A549 (cell line): ENCODE measurements around the gene HS6ST3. TPM values are rescaled to one million over a fixed set of nuclear protein-coding genes. Genes with fewer than 3 reads are reported as not detected.

ENCODE experiments used
- ATAC-seq, 2 experiments: fragments of 200-7000 bp in 1 of 2; fragments of >200 bp in 1 of 2; cut with Nextera tagmentation in 1 of 2; cut with Tn5 transposase in 1 of 2; 3 replicates each; pipeline versions ENCODE4 v1.8.0 to v1.9.1; 2018 to 2020; ENCODE audit warnings: mild to moderate bottlenecking in 1 of 2, moderate library complexity in 1 of 2
- CTCF ChIA-PET: fragments of 300-600 bp; sonication (Branson Sonifier 250); formaldehyde crosslinking; extraction: SDS; loops from one replicate; lab custom pipeline; 2021; ENCODE audit warnings: antibody characterized with exemption, inconsistent platforms; lab: Yijun Ruan, JAX
- POLR2A ChIA-PET: fragments of 350-600 bp; formaldehyde crosslinking; extraction: SDS; loops from one replicate; lab custom pipeline; 2021; ENCODE audit warnings: antibody characterized with exemption, inconsistent platforms; lab: Yijun Ruan, JAX
- DNase-seq, 2 experiments: peaks; one replicate each; pipeline versions ENCODE4 v3.0.0 to v3.0.0-alpha.2; 2011 to 2016; ENCODE audit warnings: low read depth in 1 of 2, low spot score in 1 of 2
- FAIRE-seq: peaks from 2 replicates; lab custom pipeline; 2011; peaks lifted over from hg19 to GRCh38; lab: Jason Lieb, UNC
- H3K27ac ChIP-seq, 2 experiments: fragments of >200 bp; sonication (Bioruptor Twin); formaldehyde crosslinking; 3 replicates each; pipeline ENCODE4 v1.5.1; 2016 to 2017
- H3K4me1 ChIP-seq: fragments of >200 bp; sonication (Bioruptor Twin); formaldehyde crosslinking; 3 replicates; pipeline ENCODE4 v1.6.1; 2016
- H3K4me2 ChIP-seq: fragments of >200 bp; sonication (Bioruptor Twin); formaldehyde crosslinking; 3 replicates; pipeline ENCODE4 v1.6.1; 2016
- H3K4me3 ChIP-seq: fragments of >200 bp; sonication (Bioruptor Twin); formaldehyde crosslinking; 3 replicates; pipeline ENCODE4 v1.5.1; 2016
- H3K9me3 ChIP-seq: fragments of >200 bp; sonication (Bioruptor Twin); formaldehyde crosslinking; 3 replicates; pipeline ENCODE4 v1.6.1; 2016
- CBX2 ChIP-seq: fragments of 200-600 bp; sonication (generic); IDR thresholded peaks from 2 replicates; pipeline ENCODE4 v1.6.1; 2016; ENCODE audit warnings: low read depth, mild to moderate bottlenecking, borderline replicate concordance
- FOXS1 ChIP-seq: fragments of 250-450 bp; sonication (Bioruptor Pico); IDR thresholded peaks from 2 replicates; pipeline ENCODE4 v1.5.0; 2020; ENCODE audit warnings: mild to moderate bottlenecking, moderate library complexity
- HOXA7 ChIP-seq: fragments of 250-450 bp; sonication (Bioruptor Pico); IDR thresholded peaks from 2 replicates; pipeline ENCODE4 v1.5.0; 2020; ENCODE audit warnings: mild to moderate bottlenecking, moderate library complexity
- HOXB13 ChIP-seq: fragments of 250-450 bp; sonication (Bioruptor Pico); IDR thresholded peaks from 2 replicates; pipeline ENCODE4 v1.5.0; 2020; ENCODE audit warnings: low read depth, mild to moderate bottlenecking, moderate library complexity
- JUN ChIP-seq, 2 experiments: fragments of >200 bp; sonication (Bioruptor Twin); formaldehyde crosslinking; IDR thresholded peaks; 2 replicates in 1 of 2; 3 replicates in 1 of 2; pipeline ENCODE4 v1.6.1; 2016 to 2017
- KDM1A ChIP-seq: fragments of 200-600 bp; sonication (generic); IDR thresholded peaks from 2 replicates; pipeline ENCODE4 v1.6.1; 2016; ENCODE audit warnings: low read depth, mild to moderate bottlenecking
- KDM5A ChIP-seq: fragments of 200-600 bp; sonication (generic); IDR thresholded peaks from 2 replicates; pipeline ENCODE4 v1.6.1; 2016; ENCODE audit warnings: antibody characterized with exemption, mild to moderate bottlenecking
- MYC ChIP-seq: IDR thresholded peaks from 2 replicates; pipeline ENCODE4 v1.6.1; 2012; ENCODE audit warnings: mild to moderate bottlenecking, inconsistent platforms, low read length, improper control_type of control experiment, borderline replicate concordance
- NPAS2 ChIP-seq: fragments of 250-450 bp; sonication (Bioruptor Pico); IDR thresholded peaks from 2 replicates; pipeline ENCODE4 v1.8.0; 2022; ENCODE audit warnings: mild to moderate bottlenecking, moderate library complexity, borderline replicate concordance
- POLR2A ChIP-seq: IDR thresholded peaks from 2 replicates; pipeline ENCODE4 v1.6.1; 2012; ENCODE audit warnings: mild to moderate bottlenecking, low read length
- RARB ChIP-seq: fragments of 250-450 bp; sonication (Bioruptor Pico); IDR thresholded peaks from 2 replicates; pipeline ENCODE4 v1.8.0; 2021; ENCODE audit warnings: mild to moderate bottlenecking, moderate library complexity
- RFX5 ChIP-seq: fragments of 450-650 bp; IDR thresholded peaks from 2 replicates; pipeline ENCODE4 v1.7.1; 2014; ENCODE audit warnings: antibody characterized with exemption, mild to moderate bottlenecking, moderate library complexity
- RNF2 ChIP-seq: fragments of 200-600 bp; sonication (generic); IDR thresholded peaks from 2 replicates; pipeline ENCODE4 v1.6.1; 2016; ENCODE audit warnings: low read depth, mild to moderate bottlenecking, antibody characterized with exemption, moderate library complexity, borderline replicate concordance
- SMC3 ChIP-seq: fragments of >200 bp; sonication (Bioruptor Twin); formaldehyde crosslinking; IDR thresholded peaks from 3 replicates; pipeline ENCODE4 v1.6.1; 2018; ENCODE audit warnings: inconsistent platforms
- SREBF2 ChIP-seq: fragments of 450-650 bp; IDR thresholded peaks from 2 replicates; pipeline ENCODE4 v1.6.1; 2014; ENCODE audit warnings: mild to moderate bottlenecking, moderate library complexity
- TP53 ChIP-seq: fragments of 250-450 bp; sonication (Bioruptor Pico); IDR thresholded peaks from 2 replicates; pipeline ENCODE4 v1.5.0; 2021; ENCODE audit warnings: mild to moderate bottlenecking, moderate library complexity
- WGBS: methylation state at CpG from one replicate; pipeline ENCODE4 v1.1.6; 2017; ENCODE audit errors: missing lambda C conversion rate; 5-methylcytosine and 5-hydroxymethylcytosine counted together
- polyA plus RNA-seq, 4 experiments: library from polyadenylated mRNA; depleted of rRNA in 3 of 4; stranded (reverse); fragments of >200 nt; fragmentation: RNase III in 1 of 4; extraction: RNeasy Plus Mini Kit Qiagen cat#74134 plus additional on column Dnase treatment in 1 of 4; gene quantifications; 2 replicates in 3 of 4; 3 replicates in 1 of 4; pipeline ENCODE4 v1.2.3, GENCODE V29; 2011 to 2017
- TF ChIP-seq, protein P1 (sequence below): fragments of 250-450 bp; sonication (Bioruptor Pico); IDR thresholded peaks from 2 replicates; pipeline ENCODE4 v1.5.0; 2020; ENCODE audit warnings: low read depth, mild to moderate bottlenecking, moderate library complexity
- TF ChIP-seq, protein P2 (sequence below): fragments of >200 bp; sonication (Bioruptor Twin); formaldehyde crosslinking; IDR thresholded peaks from 3 replicates; pipeline ENCODE4 v1.6.1; 2016

Gene HS6ST3
- polyA plus RNA-seq, 2 of the 4 experiments (the other 2 are of a cell fraction), result not detected

DNA sequence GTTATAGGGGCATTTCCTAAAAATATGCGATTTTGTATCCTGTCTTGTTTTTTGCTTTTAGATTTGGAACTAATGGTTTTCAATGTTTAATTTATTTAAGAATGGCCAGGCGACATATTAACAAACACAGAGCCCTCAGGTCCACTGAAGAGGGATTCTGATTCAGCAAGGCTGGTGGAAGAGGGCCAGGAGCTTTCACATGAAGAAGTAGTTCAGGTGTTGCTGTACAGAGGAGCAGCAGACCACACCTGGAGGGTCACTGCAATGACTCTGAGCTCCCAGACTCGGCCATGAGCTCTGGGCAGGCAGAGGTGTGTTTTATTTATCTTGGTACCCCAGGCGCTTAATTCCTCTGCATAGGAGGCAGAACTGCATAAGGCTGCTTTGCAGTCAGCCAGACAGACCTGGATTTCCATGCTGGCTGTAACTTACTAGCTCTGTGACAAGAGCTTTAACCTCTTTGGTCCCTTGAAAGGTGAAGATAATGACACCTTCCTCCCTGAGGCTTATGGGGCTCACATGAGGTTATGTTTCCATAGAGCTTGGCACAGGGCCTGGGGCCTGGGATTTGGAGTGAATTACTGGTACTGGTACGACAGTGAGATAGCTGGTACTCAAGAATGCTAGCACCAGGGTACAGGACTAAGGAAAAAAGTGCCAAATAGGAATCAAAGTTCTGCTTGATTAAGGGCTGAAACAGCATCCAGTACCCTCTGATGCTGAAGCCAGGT is 719.6 kb downstream of the HS6ST3 start:
- H3K9me3 ChIP-seq, result no peaks in the 10 kb centered on the region
- no peak for FAIRE-seq
- TF ChIP-seq RFX5, result no peak
- TF ChIP-seq, protein P1, sequence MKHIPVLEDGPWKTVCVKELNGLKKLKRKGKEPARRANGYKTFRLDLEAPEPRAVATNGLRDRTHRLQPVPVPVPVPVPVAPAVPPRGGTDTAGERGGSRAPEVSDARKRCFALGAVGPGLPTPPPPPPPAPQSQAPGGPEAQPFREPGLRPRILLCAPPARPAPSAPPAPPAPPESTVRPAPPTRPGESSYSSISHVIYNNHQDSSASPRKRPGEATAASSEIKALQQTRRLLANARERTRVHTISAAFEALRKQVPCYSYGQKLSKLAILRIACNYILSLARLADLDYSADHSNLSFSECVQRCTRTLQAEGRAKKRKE (CRISPR knock-in tag), result no peak
- no peak for TF ChIP-seq MYC
- TF ChIP-seq, protein P2, sequence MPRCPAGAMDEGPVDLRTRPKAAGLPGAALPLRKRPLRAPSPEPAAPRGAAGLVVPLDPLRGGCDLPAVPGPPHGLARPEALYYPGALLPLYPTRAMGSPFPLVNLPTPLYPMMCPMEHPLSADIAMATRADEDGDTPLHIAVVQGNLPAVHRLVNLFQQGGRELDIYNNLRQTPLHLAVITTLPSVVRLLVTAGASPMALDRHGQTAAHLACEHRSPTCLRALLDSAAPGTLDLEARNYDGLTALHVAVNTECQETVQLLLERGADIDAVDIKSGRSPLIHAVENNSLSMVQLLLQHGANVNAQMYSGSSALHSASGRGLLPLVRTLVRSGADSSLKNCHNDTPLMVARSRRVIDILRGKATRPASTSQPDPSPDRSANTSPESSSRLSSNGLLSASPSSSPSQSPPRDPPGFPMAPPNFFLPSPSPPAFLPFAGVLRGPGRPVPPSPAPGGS, result no peak
- no peak for TF ChIP-seq HOXA7
- no peak for TF ChIP-seq FOXS1 (CRISPR knock-in tag)
- TF ChIP-seq TP53 (CRISPR knock-in tag), result no peak
- TF ChIP-seq RARB, result no peak
- no peak for TF ChIP-seq SMC3
- no peak for TF ChIP-seq KDM1A
- TF ChIP-seq JUN (IDR thresholded peaks at IDR 0.05), result no peak
- no peak overlapping the region for H3K27ac ChIP-seq
- WGBS, result 1% methylated on average over 5 of the region's 5 CpGs
- CTCF ChIA-PET, result interaction anchor here (0.5 kb wide), 1 partner anchor 204 kb away, joined by 3 read pairs; no protein-coding TSS in a partner anchor
- no peak overlapping the region for H3K4me3 ChIP-seq
- POLR2A ChIA-PET, result no interaction called here
- no peak overlapping the region for H3K4me2 ChIP-seq
- ATAC-seq, result no peak
- no peak for DNase-seq
- no peaks in the 10 kb centered on the region for H3K4me1 ChIP-seq

DNA sequence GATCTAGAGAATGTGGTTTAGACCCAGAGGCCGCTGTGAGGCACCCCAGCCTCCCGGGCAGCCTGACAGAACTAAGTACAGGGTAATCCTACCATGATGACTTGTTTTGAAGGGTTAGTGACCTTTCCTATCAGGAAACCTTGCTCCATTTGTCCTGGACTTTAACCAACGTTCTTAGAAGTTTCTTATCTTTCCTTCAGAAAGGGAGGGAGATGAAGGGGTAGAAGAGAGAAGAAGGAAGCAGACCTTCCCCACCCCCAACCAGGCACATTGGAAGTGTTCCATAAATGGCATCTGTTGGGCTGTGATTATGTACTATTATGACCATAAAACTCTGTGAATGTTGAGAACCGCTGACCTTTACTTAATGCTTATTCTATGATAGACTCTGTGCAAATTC is 720.2 kb downstream of the HS6ST3 start:
- no peaks in the 10 kb centered on the region for H3K9me3 ChIP-seq
- POLR2A ChIA-PET, result no interaction called here
- H3K27ac ChIP-seq, result no peak overlapping the region
- H3K4me2 ChIP-seq, result no peak overlapping the region
- FAIRE-seq (no peak), DNase-seq (no peak), ATAC-seq (no peak)
- no peak overlapping the region for H3K4me3 ChIP-seq
- no peaks in the 10 kb centered on the region for H3K4me1 ChIP-seq
- WGBS, result 4% methylated on average over 4 of the region's 4 CpGs
- CTCF ChIA-PET, result interaction anchor here (0.5 kb wide), 1 partner anchor 205 kb away, joined by 3 read pairs; no protein-coding TSS in a partner anchor
- TF ChIP-seq NPAS2, result no peak

DNA sequence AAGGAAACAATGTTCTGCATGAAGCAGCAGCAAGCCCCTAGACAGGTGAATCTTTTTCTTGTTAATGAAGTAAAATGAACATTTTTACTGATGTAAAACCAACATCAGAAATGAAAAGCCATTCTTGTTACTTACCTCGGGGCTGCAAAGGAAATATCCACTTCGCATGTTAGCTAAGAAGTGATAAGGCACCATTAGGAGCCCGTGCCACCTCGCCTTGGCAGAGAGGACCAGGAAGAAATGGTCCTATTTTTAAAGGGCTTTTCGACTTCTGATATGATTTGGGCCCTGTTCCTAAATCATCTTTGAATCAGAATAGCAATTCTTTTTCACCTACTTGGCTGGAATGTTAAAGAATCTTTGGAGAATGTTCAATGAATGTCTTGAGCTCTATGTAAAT is 721.1 kb downstream of the HS6ST3 start:
- Histone ChIP-seq H3K9me3 (no peaks in the 10 kb centered on the region), H3K27ac (no peak overlapping the region), H3K4me2 (no peak overlapping the region), H3K4me3 (no peak overlapping the region), H3K4me1 (no peaks in the 10 kb centered on the region)
- FAIRE-seq (no peak), DNase-seq (no peak), ATAC-seq (no peak)
- ChIA-PET CTCF (no interaction called here), POLR2A (no interaction called here)
- 1% methylated on average over 5 of the region's 5 CpGs for WGBS
- TF ChIP-seq SREBF2 (no peak), CBX2 (no peak)

DNA sequence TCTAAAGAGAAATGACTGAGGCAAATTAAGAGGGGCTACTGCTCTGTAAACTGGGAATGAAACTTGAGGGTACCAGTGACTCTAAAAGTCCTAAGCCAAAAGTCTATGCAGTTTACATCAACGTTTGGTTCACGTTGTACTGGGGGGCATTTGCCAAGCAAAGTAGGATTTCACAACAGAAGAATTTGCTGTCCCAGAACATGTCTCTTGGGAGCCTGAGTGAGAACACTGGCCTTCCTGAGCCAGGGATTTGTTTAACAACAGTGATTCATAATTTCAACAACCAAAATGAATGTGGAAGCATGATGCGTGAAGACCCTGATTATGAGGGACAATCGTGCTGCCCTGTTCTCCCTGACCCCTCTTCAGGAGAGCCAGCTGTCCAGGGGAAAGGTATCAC is 726.4 kb downstream of the HS6ST3 start:
- Histone ChIP-seq H3K4me1 (no peaks in the 10 kb centered on the region), H3K4me3 (no peak overlapping the region), H3K27ac (no peak overlapping the region), H3K4me2 (no peak overlapping the region), H3K9me3 (no peaks in the 10 kb centered on the region)
- CTCF ChIA-PET, result interaction anchor here (1.8 to 3.4 kb wide), 2 partner anchors 12 to 797 kb away, joined by 9 to 24 read pairs; no protein-coding TSS in a partner anchor
- TF ChIP-seq RNF2 (no peak), RFX5 (no peak), SREBF2 (no peak), POLR2A (no peak), KDM5A (no peak), KDM1A (no peak), HOXB13 (no peak), FOXS1 (CRISPR knock-in tag) (no peak), HOXA7 (no peak)
- TF ChIP-seq, protein P1 (CRISPR knock-in tag), result no peak
- POLR2A ChIA-PET, result no interaction called here
- ATAC-seq (no peak), FAIRE-seq (no peak), DNase-seq (no peak)
- WGBS, result 18% methylated on average over 4 of the region's 4 CpGs
